Skin epidermis (tissue), 12 donors: ENCODE results near the gene DSC3.
A peak's percentile ranks its signal among the peaks of the same experiment; 100 is the strongest.
"Not testable (repeated sequence)": the region's sequence is repeated elsewhere in the genome, so short reads cannot be mapped to it uniquely, and the experiment has no call there.

Source experiments
- H3K27ac ChIP-seq, 21 experiments: fragments of 200-600 bp; sonication (generic) in 11 of 21; one replicate each; pipeline ENCODE4 v1.5.0; 2020; ENCODE audit warnings: mild to moderate bottlenecking in 3 of 21, inconsistent platforms in 2 of 21, moderate library complexity in 2 of 21
- H3K4me3 ChIP-seq, 7 experiments: fragments of 200-600 bp; sonication (generic) in 2 of 7; one replicate each; pipeline ENCODE4 v1.5.0; 2020; ENCODE audit warnings: inconsistent platforms in 2 of 7, mild to moderate bottlenecking in 2 of 7, moderate library complexity in 1 of 7

Gene DSC3

GRCh38 chr18:31043709-31044108 lies 1.2 kb upstream of the DSC3 start:
- Histone ChIP-seq H3K27ac (no peak overlapping the region), H3K4me3 (no peak overlapping the region)

DNA sequence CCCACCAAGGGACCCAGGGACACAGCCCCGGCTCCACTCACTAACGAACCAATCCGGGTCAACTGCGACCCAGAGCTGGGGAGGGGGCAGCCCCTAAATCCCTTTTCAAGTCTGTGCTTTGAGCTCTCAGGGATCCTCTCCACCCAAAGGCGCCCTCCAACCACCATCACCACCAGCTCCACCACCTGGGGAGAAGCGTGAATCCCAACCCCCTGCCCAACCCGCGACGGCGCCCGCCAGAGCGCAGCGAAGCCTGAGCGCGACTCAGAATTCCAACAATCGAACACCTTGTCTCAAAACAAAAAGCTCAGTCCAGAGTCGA lies 497 bp downstream of the DSC3 start:
- Histone ChIP-seq H3K27ac (peak overlapping the region; percentile 16 to 94 (median 86)), H3K4me3 (peak overlapping the region; percentile 35 to 56 (median 46))

GRCh38 chr18:31041271-31042083 lies 1.1 kb downstream of the DSC3 start:
- peak overlapping the region; percentile 16 to 94 (median 86) for H3K27ac ChIP-seq
- peak overlapping the region; percentile 35 to 56 (median 46) for H3K4me3 ChIP-seq

DNA sequence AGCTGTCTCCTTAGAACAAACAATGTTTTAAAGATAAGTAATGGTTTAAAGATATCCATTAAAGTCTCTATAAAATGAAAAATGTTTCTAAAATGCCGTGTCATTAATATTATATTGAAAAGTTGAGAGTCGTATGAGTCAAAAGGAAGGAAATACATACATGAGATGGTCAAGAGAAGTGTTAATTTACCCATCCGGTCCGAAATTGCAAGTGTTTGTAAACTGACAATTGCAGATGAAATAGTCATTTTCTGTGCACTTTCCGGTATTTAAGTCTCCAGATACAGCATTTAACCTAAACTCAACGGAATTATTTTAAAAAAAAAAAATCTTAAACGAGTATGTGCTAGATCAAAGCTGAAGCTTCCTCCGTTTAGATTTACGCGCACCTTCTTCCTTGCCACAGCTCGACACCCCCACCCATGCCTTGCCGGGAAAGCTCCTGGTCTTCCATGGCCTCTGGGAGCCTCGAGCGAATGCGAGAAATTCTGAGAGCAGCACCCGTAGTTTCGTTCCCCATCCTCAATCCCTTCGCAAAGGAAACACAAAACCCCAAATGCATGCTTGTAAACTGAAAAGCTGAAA lies 1.8 kb downstream of the DSC3 start:
- peak overlapping the region; percentile 35 to 56 (median 46) for H3K4me3 ChIP-seq
- H3K27ac ChIP-seq: peak overlapping the region in 20 of 21 experiments; percentile 68 to 94 (median 86)

DNA sequence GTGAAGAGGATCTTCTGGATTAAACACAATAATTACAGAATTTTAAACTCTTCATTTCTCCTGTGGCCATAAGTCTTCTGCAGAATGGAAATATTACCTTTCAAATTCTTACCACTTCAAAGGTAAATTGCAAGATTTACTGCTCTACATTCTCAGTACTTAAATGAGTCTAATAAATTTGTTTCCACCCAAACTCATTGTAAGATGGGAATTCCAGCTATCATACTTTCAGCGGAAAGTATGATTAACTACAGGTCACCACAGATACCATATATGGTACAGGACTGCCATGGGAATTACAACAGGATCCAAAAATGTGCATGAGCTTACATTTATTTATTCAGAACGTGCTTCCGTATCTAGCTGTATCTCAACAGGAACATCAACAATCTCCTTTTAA lies 3.1 kb downstream of the DSC3 start:
- Histone ChIP-seq H3K4me3 (peak overlapping the region in 6 of 7 experiments; percentile 5 to 56 (median 41)), H3K27ac (peak overlapping the region in 7 of 21 experiments; percentile 13 to 94 (median 88))

GRCh38 chr18:31037686-31038085 lies 4.9 kb downstream of the DSC3 start:
- not testable (repeated sequence) for H3K4me3 ChIP-seq, H3K27ac ChIP-seq

DNA sequence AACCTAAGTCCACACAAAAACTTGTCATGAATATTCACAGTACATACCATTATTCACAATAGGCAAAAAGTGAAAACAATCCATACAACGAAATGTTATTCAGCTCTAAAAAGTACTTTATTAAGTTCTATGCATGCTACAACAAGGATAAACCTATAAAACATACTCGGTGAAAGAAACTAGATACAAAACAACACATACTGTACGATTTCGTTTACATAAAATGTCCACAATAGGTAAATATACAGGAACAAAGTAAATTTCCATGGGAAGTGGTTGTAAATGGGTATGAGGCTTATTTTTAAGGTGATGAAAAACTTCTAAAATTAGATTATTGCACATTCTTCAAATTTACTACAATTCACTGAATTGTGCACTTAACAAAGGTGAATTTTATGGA lies 8.0 kb downstream of the DSC3 start:
- H3K27ac ChIP-seq: no peak overlapping the region
- H3K4me3 ChIP-seq: no peak overlapping the region

DNA sequence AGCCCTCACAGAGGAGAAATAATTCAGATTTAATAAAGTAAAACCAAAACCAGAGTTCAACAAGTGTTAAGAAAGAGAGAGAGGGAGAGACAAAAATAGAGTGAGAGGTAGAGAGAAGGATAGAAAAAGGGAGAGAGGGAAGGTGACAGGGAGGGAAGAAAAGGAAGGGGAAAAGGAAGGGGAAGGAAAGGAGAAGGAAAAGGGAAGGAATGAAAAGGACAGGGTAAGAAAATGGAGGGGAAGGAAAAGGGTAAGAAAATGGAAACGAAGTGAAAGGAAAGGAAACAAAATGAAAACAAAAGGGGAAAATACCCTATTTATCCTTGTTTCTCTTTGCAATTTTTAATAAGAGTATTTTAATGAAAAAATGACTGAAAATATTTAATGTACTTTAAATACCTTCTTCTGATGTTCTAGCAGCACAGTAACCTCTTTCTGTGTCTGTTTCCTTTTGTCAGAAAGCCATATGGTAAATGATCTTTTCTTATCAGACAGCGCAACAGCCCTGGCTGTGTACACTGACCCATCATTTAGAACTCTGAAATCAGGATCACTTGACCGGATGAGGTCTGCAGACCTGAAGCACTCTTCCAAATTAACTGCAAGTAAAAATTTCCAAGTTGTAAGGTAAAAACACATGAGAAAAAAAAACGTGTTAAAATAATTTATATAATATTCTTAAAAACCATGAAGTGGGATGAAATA lies 11.8 kb downstream of the DSC3 start:
- no peak overlapping the region for H3K27ac ChIP-seq

DNA sequence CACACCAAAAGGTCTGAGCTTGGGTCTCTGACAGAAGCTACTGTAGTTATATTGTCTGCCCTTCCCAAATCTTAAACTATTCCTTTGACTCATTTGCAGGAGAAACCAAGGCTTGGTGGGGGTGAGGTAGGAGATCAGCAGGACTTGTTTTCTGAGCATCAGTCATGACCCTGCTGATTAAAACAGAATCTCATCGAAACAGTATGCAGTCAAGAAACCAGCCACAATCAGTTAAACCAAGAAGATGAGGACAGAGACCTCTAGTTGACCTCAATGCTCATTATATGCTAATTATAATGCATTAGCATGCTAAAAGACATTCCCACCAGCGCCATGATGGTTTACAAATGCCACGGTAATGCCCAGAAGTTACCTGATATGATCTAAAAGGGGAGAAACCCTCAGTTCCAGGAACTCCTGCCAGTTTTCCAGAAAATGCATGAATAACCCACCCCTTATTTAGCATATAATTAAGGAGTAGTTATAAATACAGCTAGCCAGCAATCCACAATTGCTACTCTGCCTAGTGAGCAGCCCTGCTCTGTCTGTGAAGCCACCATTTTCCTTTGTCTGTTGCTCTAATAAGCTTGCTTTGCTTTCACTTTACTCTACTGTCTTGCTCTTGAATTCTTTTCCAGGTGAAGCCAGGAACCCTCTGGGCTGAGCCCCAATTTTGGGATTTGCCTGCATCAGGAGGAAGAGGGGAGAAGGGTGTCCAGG lies 26.7 kb downstream of the DSC3 start:
- Histone ChIP-seq H3K27ac (no peak overlapping the region), H3K4me3 (no peak overlapping the region)

More for the DNA sequence above, 11.8 kb downstream of the DSC3 start:
- no peak overlapping the region for H3K4me3 ChIP-seq

GRCh38 chr18:31011455-31011854 lies 31.1 kb downstream of the DSC3 start:
- H3K27ac ChIP-seq, H3K4me3 ChIP-seq: not testable (repeated sequence)

DNA sequence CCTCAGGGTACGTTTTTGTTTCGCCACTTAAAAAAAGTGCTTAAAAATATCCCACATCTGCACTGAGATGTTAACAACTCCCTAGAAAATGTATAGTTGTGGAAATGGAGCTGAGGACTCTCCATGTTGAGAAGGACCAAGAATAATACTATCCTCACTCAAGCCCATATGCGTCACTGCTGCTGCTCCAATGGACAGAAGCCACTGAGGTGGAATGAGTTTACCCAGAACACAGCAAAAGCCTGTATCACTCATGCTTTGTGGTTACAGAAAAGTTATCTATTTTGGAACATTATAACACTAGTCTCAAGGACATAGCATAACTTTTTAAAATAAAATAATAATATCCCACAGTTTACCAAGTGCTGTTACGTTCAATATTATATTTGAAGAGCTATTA lies 31.9 kb downstream of the DSC3 start:
- H3K27ac ChIP-seq: no peak overlapping the region
- H3K4me3 ChIP-seq: no peak overlapping the region

- Histone ChIP-seq H3K4me3 (no peak overlapping the region), H3K27ac (no peak overlapping the region)
Observed at GRCh38 chr18:30999887-31000628, 42.5 kb downstream of the DSC3 start.

- no peak overlapping the region for H3K4me3 ChIP-seq
- H3K27ac ChIP-seq: no peak overlapping the region
Observed at GRCh38 chr18:30999186-30999585, 43.4 kb downstream of the DSC3 start.

- Histone ChIP-seq H3K27ac (no peak overlapping the region), H3K4me3 (no peak overlapping the region)
Observed at GRCh38 chr18:30997223-30997622, 45.3 kb downstream of the DSC3 start.

GRCh38 chr18:30992231-30992630 lies 50.3 kb downstream of the DSC3 start:
- peak overlapping the region in 1 of 21 experiments; percentile 37 for H3K27ac ChIP-seq

DNA sequence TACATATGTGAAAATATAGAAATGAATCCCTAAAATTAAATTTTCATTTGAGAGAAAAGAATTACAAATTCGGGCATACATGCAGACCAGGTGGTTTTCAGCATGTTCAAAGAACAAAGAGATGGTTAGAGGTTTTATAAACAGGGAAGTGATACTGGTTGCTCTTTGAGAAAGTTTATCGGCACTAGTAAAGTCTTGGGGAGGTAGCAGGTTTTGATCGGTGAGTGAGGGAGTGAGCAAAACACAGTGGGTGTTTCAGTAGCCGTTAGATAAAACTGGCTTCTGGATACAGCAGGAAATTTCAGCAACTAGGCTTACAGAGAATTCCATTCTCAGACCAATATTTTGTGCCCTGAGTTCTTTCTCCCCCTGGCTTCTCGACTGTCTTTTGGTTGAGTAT lies 51.1 kb downstream of the DSC3 start:
- Histone ChIP-seq H3K4me3 (no peak overlapping the region), H3K27ac (no peak overlapping the region)

More at GRCh38 chr18:30992231-30992630, 50.3 kb downstream of the DSC3 start:
- no peak overlapping the region for H3K4me3 ChIP-seq

GRCh38 chr18:30989141-30989540 lies 53.4 kb downstream of the DSC3 start:
- Histone ChIP-seq H3K27ac (peak overlapping the region in 1 of 21 experiments; percentile 7), H3K4me3 (no peak overlapping the region)

GRCh38 chr18:30988440-30988839 lies 54.1 kb downstream of the DSC3 start:
- Histone ChIP-seq H3K27ac (peak overlapping the region in 18 of 21 experiments; percentile 1 to 75 (median 51)), H3K4me3 (no peak overlapping the region)

DNA sequence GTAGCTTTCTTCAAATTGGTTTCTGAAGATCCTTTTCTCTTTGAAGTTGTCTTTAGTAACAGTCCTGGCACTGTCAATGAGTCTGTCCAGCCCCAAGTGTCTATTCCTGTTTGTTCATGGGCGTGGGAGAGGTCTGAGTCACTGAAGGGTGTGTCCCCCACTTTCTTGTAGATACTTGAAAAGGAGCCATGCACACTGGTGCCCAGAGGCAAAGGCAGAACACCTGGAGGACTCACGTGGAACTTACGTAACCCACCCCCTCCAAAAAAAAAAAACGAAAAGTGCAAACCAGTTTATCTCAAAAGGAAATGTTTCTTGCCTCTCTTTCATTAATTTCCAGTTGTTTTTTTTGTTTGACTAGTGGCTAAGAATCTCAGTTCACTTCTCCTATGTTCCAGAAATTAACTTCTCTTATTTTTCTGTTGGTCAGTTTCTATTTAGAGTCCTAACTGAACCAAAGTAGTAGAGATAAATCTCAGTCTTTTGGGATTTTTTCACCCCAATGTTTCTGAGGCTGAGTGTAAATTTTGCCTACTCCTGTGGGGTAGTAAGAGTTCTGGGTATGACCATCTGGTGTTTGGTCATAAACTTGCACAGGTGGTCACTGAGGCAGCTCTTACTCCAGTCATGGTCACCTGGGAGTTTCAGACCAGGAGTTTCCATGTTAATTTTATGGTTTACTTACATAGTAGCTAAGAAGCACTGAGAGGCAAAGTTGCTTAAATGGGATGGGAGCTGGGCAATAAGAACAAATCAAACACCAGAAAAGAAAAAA lies 54.9 kb downstream of the DSC3 start:
- H3K4me3 ChIP-seq: no peak overlapping the region
- peak overlapping the region in 19 of 21 experiments; percentile 1 to 75 (median 51) for H3K27ac ChIP-seq
